ENCODE results near the gene DIP2B.
"Not testable (repeated sequence)": the region's sequence is repeated elsewhere in the genome, so short reads cannot be mapped to it uniquely, and the experiment has no call there.

The DIP2B gene

GRCh38 chr12:50640321-50640939, 135.6 kb downstream of the DIP2B start:
- no peak for DNase-seq

- DNase-seq, result no peak
These were observed 136.8 kb downstream of the DIP2B start for GRCh38 chr12:50641566-50641965.

- DNase-seq, result no peak
These were observed 137.3 kb downstream of the DIP2B start for GRCh38 chr12:50642035-50642451.

DNA sequence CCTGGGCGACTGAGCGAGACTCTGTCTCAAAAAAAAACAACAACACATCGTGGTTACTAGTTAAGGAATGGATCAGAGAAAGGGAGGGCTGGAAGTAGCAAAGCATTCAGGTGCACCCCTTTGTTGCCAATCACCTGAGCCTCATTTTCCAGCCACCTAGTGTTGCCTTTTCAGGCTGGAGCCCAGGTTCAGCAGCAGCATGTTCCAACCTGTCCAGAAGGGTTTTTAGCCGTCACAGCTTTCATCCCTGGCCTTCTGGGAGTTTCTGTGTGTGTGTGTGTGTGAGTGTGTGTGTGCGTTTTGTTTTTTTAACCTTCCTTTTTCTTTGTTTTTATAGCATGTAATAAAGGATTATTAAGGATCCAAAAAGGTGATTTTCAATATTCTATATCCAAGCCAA, 138.0 kb downstream of the DIP2B start:
- DNase-seq, result no peak

- DNase-seq, result no peak
These were observed 142.2 kb downstream of the DIP2B start for GRCh38 chr12:50647031-50647430.

- DNase-seq, result no peak
These were observed 142.7 kb downstream of the DIP2B start for GRCh38 chr12:50647479-50647878.

DNA sequence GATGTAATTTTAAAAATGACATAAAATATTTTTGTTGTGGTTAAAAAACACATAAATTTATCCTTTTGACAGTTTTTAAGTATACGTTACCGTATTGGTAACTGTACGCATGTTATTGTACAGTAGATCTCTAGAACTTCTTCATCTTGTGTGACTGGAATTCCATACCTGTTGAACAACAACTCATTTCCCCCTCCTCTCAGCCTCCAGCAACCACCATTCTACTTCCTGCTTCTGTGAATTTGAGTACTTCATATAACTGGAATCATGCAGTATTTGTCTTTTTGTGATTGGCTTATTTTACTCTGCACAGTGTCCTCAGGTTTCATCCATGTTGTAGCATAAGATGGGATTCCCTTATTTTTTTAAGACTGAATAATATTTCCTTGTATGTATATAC, 145.5 kb downstream of the DIP2B start:
- no peak for DNase-seq

- DNase-seq, result no peak
These were observed 150.7 kb downstream of the DIP2B start for GRCh38 chr12:50655374-50655921.

- no peak for DNase-seq
These were observed 154.5 kb downstream of the DIP2B start for GRCh38 chr12:50659260-50659659.

DNA sequence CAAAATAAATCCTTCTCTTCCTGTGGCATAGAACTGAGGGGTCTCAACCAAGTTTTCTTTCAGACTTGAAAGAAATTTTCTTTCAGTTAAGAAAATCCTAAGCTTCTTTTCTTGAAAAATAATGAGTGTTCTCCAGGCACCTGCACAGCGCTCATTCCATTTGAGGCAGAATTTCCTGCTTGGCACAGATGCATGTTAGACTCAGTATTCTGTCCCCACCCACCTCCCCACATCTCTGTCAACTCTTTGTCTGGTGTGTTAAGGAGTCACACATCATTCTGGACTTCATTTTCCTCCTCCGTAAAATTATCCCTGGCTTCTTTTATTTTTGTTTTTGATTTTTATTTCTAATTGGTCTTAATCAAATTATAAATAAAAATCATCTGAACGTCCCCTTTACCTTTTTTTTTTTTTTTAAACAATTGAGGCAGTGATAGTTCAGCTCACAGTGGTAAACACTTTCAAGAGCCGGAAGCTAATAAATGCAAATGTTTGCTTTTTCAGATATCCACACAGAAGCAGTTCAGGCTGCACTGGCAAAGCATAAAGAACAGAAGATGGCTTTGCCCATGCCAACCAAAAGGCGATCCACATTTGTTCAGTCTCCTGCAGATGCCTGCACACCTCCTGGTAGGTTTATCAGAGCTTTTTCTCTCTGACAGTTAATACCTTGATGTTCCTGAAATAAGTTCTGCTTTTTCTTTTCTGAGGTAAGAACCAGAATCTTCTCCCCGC, 155.1 kb downstream of the DIP2B start:
- no peak for DNase-seq

DNA sequence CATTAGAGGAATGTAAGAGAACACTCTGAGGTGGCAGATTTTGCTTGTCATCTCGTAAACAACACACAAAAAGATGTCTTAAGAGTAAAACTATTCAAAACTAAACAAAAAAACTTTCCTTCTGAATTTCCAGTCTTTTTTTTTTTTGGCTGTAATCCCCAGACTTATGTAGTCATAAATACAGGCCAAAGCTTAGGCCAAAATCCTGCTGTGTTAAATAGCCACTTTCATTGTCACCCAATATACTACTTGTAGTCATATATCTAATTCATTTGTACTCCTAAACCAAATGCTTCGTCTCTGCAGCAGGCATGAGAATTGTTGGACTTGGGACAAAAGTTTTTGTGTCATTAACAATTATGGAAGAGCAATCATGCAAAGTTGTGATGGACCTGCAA, 155.6 kb downstream of the DIP2B start:
- DNase-seq, result no peak

GRCh38 chr12:50661300-50662115, 156.7 kb downstream of the DIP2B start:
- no peak for DNase-seq

GRCh38 chr12:50662116-50662510, 157.3 kb downstream of the DIP2B start:
- DNase-seq, result no peak

DNA sequence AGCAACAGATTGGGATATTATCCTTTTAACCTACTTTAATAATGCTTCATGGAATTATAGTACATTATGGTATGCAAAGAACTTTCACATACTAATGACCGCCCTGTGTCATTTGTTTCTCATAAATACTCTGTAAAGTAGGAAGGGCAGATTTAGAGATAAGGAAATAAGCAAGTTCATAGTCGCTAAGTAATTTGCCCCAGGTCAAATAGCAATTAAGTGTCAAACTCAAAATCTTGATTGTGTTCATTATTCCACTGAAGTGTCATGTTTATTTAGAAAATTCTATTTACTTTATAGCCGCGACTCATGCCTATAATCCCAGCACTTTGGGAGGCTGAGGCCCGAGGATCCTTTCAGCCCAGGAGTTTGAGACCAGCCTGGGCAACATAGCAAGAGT, 160.4 kb downstream of the DIP2B start:
- no peak for DNase-seq

- DNase-seq, result no peak
These were observed 160.8 kb downstream of the DIP2B start for GRCh38 chr12:50665609-50666008.

DNA sequence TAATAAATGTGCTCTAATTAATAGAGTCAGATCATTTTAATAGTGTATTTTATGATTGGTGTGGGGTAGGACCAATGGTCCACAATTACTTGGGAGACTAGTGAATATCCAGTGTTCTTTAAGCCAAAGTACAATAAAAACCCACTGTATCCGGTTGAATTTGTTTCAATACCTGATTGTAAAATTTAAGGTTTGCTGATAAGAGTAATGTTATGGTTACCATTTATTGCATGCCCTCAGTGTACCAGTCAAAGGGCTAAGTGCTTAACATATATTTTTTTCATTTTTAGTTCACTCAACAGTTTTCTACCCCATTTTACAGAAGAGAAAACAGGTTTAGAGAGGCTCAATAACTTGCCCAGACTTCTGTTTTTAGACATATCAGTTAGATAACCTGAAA, 161.2 kb downstream of the DIP2B start:
- DNase-seq, result no peak

GRCh38 chr12:50672158-50672557, 167.4 kb downstream of the DIP2B start:
- DNase-seq, result no peak

GRCh38 chr12:50676756-50677155, 172.0 kb downstream of the DIP2B start:
- no peak for DNase-seq

DNA sequence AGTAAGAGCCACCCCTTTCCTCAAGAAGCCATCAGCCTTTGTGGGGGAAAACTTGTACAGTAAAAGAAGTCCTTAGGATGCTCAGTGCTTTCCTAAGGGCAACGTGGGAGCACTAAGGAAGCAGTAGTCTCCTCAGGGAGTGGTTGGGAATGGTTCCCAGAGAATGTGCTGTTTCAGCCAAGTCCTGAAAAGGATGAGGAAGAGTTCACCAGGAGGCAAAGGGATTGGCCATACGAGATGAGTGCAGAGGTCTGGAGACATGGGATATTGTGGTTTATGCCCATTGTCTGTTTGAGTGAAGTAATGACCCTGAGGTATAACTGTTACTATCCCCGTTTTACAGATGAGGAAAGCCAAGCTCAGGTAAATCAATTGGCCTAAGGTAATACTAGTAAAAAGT, 173.1 kb downstream of the DIP2B start:
- no peak for DNase-seq

DNA sequence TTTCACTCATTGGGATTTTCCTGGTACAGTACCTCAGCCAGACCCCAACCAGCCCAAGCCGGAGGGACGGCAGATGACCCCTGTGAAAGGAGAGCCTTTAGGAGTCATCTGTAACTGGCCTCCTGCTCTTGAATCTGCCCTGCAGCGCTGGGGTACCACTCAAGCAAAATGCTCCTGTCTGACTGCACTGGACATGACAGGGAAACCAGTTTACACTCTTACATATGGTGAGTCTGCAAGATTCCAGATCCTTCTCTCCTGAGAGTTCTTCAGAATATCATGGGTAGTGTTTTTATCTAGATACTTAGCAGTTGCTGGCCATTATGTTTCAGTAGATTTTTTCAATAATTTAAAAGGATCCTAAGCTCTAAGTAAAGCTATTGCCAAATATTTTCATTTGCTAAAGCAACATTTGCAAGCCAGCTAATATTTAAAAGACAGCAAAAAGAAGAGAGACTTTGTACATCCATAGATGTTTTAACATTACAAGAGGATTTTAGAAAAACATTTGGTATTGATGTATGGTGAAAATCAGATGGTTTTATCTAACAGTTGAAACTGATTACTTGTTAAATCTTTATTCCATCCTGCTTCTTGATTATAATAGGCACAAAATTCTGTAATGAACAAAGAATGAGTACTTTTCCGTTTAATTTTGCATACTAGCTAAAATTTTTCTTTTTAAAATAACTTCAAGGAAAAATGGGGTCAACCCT, 174.0 kb downstream of the DIP2B start:
- no peak for DNase-seq

GRCh38 chr12:50679612-50680011, 174.8 kb downstream of the DIP2B start:
- DNase-seq, result no peak

- not testable (repeated sequence) for DNase-seq
These were observed 176.3 kb downstream of the DIP2B start for GRCh38 chr12:50681064-50681463.

DNA sequence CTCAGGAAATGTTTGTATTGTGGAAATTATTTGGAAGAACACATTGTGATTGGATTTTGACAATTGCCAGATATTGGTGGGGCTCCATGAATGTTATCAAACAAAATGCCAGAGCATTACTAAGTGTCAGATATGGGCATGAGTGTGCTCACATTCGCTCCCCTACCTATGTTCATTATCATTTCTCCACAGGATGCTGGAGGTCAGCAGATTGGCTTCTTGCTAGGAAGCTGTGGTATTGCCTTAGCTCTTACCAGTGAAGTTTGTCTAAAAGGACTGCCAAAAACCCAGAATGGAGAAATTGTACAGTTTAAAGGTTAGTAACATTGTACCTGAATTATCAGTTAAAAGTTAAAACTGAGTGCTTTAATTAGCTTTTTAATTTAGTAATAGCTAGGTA, 180.9 kb downstream of the DIP2B start:
- no peak for DNase-seq

Measured in stimulated activated CD8-positive, alpha-beta memory T cell treated with anti-CD3 and anti-CD28 coated beads, Interleukin-4, amount 100 ng/mL, for 48 hours (primary cell).